Measurements from ENCODE around the gene FBXW8.

The FBXW8 gene

DNA sequence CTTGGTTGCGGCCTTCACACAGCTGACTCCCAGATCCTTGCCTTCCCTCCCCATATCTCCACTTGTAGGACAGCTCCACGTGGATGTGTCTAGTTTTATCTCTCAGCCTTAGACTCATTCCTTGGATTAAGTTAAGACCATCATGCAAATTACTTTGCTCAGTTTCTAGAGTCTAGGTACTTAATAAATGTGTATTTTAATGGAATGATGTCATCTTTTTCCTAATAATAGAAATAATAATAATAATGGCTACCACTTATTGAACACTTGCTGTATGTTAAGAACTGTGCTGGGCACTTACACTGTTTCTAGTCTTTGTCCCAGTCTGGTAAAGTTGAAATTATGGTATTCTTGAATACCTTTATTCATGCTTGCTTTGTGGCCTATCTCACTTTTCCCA lies 37.5 kb downstream of the FBXW8 start:
- no peak overlapping the region for H3K23ac ChIP-seq (ENCODE audit: low read length)
- H2AK5ac ChIP-seq (ENCODE audit: low read length) = no peak overlapping the region
- H3K4me1 ChIP-seq (ENCODE audit: control insufficient read depth, low read depth, low read length) = no peaks in the 10 kb centered on the region
- no peak overlapping the region for H3K9ac ChIP-seq (ENCODE audit: low read length)
- no peak overlapping the region for H3K4me3 ChIP-seq (ENCODE audit: low read length)
- H3K18ac ChIP-seq (ENCODE audit: low read length) = no peak overlapping the region
- H3K79me1 ChIP-seq (ENCODE audit: low read length) = peaks cover 2% of the 10 kb centered on the region
- no peak overlapping the region for H3K56ac ChIP-seq (ENCODE audit: low read length)
- no peak for DNase-seq
- no peaks in the 10 kb centered on the region for H3K27me3 ChIP-seq (ENCODE audit: insufficient read depth, low read length, poor library complexity)
- no peak overlapping the region for H4K8ac ChIP-seq (ENCODE audit: low read depth, low read length)
- H2BK5ac ChIP-seq (ENCODE audit: low read length) = no peak overlapping the region
- no peak overlapping the region for H2BK15ac ChIP-seq (replicated peaks; ENCODE audit: low read depth)
- no peak overlapping the region for H3K4me2 ChIP-seq (ENCODE audit: low read length)
- peaks cover 5% of the 10 kb centered on the region for H3K36me3 ChIP-seq (ENCODE audit: control insufficient read depth, insufficient read depth, low read length)
- H3K27ac ChIP-seq (ENCODE audit: low read depth, low read length) = no peak overlapping the region
- no peak overlapping the region for H4K5ac ChIP-seq (ENCODE audit: low read length)
- H3K4ac ChIP-seq (ENCODE audit: low read depth, low read length) = no peak overlapping the region
- H3K79me2 ChIP-seq (ENCODE audit: control insufficient read depth, insufficient read depth, low read length) = no peaks in the 10 kb centered on the region
- H2BK120ac ChIP-seq (ENCODE audit: low read depth, low read length) = no peak overlapping the region
- no CpG with 5 or more reads among the region's 2 CpGs for WGBS (ENCODE audit: extremely low coverage, insufficient coverage, low lambda C conversion rate)

DNA sequence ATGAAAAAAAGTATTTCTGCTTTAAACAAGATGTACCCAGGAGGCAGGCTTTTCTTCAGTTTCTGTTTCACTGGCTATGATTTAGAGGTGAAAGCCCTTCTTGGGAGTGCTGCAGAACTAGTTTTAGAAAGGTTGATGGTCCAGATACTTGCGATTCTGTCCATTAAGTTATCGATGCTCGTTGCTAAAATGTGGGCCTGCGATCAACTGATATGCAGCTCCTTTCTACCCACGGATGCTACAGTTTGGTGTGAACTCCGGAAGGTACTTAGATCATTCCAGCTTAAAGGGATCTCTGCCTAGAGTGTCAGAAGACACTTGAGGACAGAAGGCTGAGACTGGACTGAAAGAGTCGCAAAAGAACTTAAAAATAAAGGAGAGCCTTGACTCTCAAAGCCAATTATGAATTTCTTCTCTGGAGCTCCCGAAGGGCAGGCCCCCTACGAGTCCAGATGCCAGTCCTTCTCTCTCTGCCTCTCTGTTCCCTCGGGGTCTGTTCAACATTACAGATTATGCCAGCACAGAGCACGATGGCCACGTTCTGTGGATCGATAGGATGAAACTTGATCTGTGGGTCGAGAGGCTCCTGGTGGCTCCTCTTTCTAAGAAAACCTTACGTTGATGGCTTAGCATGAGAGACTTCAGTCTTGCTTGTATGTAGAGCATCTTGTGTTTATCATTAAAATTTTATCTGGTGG lies 40.0 kb downstream of the FBXW8 start:
- Histone ChIP-seq H3K23ac (ENCODE audit: low read length) (no peak overlapping the region), H4K8ac (ENCODE audit: low read depth, low read length) (no peak overlapping the region), H3K27me3 (ENCODE audit: insufficient read depth, low read length, poor library complexity) (no peaks in the 10 kb centered on the region), H2AK5ac (ENCODE audit: low read length) (no peak overlapping the region), H2BK120ac (ENCODE audit: low read depth, low read length) (no peak overlapping the region), H3K36me3 (ENCODE audit: control insufficient read depth, insufficient read depth, low read length) (peaks cover 3% of the 10 kb centered on the region), H3K56ac (ENCODE audit: low read length) (no peak overlapping the region), H2BK15ac (replicated peaks; ENCODE audit: low read depth) (no peak overlapping the region), H3K18ac (ENCODE audit: low read length) (no peak overlapping the region), H3K9ac (ENCODE audit: low read length) (no peak overlapping the region), H3K4me3 (ENCODE audit: low read length) (no peak overlapping the region), H3K27ac (ENCODE audit: low read depth, low read length) (no peak overlapping the region), H3K4me1 (ENCODE audit: control insufficient read depth, low read depth, low read length) (no peaks in the 10 kb centered on the region), H3K4ac (ENCODE audit: low read depth, low read length) (no peak overlapping the region), H4K5ac (ENCODE audit: low read length) (no peak overlapping the region), H2BK5ac (ENCODE audit: low read length) (no peak overlapping the region), H3K79me1 (ENCODE audit: low read length) (no peaks in the 10 kb centered on the region), H3K4me2 (ENCODE audit: low read length) (no peak overlapping the region), H3K79me2 (ENCODE audit: control insufficient read depth, insufficient read depth, low read length) (no peaks in the 10 kb centered on the region)
- no CpG with 5 or more reads among the region's 15 CpGs for WGBS (ENCODE audit: extremely low coverage, insufficient coverage, low lambda C conversion rate)
- DNase-seq = no peak

DNA sequence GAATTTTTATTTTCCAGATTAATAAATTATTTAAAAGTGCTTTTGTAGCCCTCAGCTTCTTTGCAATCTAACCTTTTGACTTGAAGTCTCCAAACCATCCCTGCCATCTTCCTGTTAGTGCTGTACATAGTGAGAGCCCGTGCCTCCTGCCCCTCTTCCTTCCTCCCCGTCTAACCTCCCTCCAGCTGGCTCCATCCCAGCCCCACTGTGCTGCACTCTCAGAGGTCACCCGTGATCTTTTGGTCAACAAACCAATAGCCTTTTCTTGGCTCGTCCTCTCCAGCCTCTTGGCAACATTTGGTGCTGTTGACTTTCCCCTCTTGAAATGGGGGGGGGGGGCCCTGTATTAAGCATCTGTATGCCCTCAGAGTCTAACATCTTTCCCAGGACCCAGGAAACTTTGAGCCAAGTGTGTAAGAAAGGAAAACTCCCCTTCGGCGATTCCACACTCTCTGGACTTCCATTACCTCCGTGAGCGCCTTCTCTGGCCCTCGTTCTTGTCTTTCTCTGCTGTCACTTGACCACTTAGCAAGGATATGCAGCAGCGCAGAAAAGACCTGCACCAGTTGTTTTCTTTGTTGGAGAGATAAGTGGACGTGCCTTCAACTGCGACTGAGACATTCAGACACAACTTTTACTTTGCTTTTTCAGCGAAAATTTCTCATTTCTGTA lies 44.1 kb downstream of the FBXW8 start:
- Histone ChIP-seq H3K4me1 (ENCODE audit: control insufficient read depth, low read depth, low read length) (no peaks in the 10 kb centered on the region), H3K18ac (ENCODE audit: low read length) (no peak overlapping the region), H3K79me2 (ENCODE audit: control insufficient read depth, insufficient read depth, low read length) (no peaks in the 10 kb centered on the region), H2BK120ac (ENCODE audit: low read depth, low read length) (no peak overlapping the region), H4K5ac (ENCODE audit: low read length) (no peak overlapping the region), H4K8ac (ENCODE audit: low read depth, low read length) (no peak overlapping the region), H3K36me3 (ENCODE audit: control insufficient read depth, insufficient read depth, low read length) (no peaks in the 10 kb centered on the region), H3K9ac (ENCODE audit: low read length) (no peak overlapping the region), H3K27me3 (ENCODE audit: insufficient read depth, low read length, poor library complexity) (no peaks in the 10 kb centered on the region), H3K4me3 (ENCODE audit: low read length) (no peak overlapping the region), H3K23ac (ENCODE audit: low read length) (no peak overlapping the region), H2BK5ac (ENCODE audit: low read length) (no peak overlapping the region), H3K4me2 (ENCODE audit: low read length) (no peak overlapping the region), H3K27ac (ENCODE audit: low read depth, low read length) (no peak overlapping the region), H2BK15ac (replicated peaks; ENCODE audit: low read depth) (no peak overlapping the region), H3K4ac (ENCODE audit: low read depth, low read length) (no peak overlapping the region), H3K56ac (ENCODE audit: low read length) (no peak overlapping the region), H3K79me1 (ENCODE audit: low read length) (no peaks in the 10 kb centered on the region), H2AK5ac (ENCODE audit: low read length) (no peak overlapping the region)
- no peak for DNase-seq
- WGBS (ENCODE audit: extremely low coverage, insufficient coverage, low lambda C conversion rate) = no CpG with 5 or more reads among the region's 13 CpGs

DNA sequence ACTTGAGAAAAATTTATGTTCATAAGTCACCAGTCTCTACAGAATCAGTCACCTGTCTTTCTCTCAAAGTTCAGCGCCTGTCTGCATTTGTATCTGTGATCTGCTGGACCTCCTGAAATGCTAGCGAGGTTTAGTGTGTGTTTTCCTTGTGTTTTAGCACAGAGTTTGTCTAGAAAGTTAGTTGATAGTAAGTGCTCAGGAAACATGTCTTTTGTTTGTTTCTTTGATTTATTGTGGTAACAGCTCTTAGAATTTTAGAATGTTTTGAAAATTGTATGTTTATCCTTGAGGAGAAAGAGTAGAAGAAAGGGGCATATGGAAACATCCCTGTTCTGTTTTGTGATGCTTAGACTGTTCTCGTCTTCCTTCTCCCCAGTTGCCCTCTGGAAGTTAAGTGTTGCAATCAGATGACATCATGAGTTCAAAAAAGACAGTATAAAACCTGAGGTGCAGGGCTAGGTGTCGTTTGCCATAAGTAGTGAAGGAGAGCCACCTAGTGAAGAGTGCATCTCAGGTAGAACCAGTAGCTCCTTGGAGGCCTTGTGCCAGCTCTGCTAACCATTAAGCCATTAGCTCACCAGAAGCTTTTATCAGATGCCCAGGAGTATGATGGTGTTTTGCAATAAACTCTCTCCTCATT lies 44.8 kb downstream of the FBXW8 start:
- Histone ChIP-seq H3K4me2 (ENCODE audit: low read length) (no peak overlapping the region), H3K4me3 (ENCODE audit: low read length) (no peak overlapping the region), H3K36me3 (ENCODE audit: control insufficient read depth, insufficient read depth, low read length) (no peaks in the 10 kb centered on the region), H3K23ac (ENCODE audit: low read length) (no peak overlapping the region), H3K27me3 (ENCODE audit: insufficient read depth, low read length, poor library complexity) (no peaks in the 10 kb centered on the region), H3K18ac (ENCODE audit: low read length) (no peak overlapping the region), H2BK15ac (replicated peaks; ENCODE audit: low read depth) (no peak overlapping the region), H4K5ac (ENCODE audit: low read length) (no peak overlapping the region), H2BK5ac (ENCODE audit: low read length) (no peak overlapping the region), H2AK5ac (ENCODE audit: low read length) (no peak overlapping the region), H3K9ac (ENCODE audit: low read length) (no peak overlapping the region), H3K4me1 (ENCODE audit: control insufficient read depth, low read depth, low read length) (no peaks in the 10 kb centered on the region), H3K56ac (ENCODE audit: low read length) (no peak overlapping the region), H3K27ac (ENCODE audit: low read depth, low read length) (no peak overlapping the region), H2BK120ac (ENCODE audit: low read depth, low read length) (no peak overlapping the region), H3K79me2 (ENCODE audit: control insufficient read depth, insufficient read depth, low read length) (no peaks in the 10 kb centered on the region), H4K8ac (ENCODE audit: low read depth, low read length) (no peak overlapping the region), H3K79me1 (ENCODE audit: low read length) (no peaks in the 10 kb centered on the region), H3K4ac (ENCODE audit: low read depth, low read length) (no peak overlapping the region)
- WGBS (ENCODE audit: extremely low coverage, insufficient coverage, low lambda C conversion rate) = no CpG with 5 or more reads among the region's 4 CpGs
- DNase-seq = peak; percentile 74

DNA sequence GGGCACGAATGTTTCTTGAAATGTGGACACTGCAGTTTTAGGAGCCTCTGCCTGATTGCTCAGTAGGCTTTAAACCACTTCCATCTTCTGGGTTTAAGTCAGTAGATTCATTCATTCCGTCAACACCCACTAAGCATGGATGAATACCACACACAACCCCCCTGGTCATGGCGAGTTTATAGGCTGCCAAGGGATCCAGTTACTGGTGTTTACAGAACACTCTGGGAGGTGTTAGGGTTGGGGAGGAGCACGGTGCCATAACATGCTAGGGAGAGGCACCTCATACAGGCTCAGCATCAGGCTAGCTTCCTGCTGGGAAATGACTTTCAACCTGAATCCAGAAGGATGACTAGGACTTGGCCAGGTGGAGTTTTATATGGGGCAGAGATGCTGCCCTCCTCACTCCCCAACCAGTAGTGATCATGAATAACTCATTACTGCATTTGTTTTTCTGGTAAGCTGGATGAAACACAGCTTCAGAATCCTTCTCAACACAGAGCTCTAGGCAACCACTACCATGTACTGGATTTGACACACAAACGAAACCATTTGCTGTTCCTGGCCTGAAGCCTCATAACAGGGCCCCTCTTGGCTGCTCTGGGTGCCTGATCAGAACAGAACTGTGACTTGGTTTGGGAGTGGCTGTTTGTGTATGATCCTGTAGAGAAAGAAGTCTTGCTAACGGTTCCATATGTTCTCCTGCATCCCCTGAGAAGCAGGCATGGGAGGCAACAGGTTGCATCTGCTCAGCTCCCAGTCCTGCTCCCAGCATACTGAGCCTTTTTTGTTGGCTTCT lies 47.9 kb downstream of the FBXW8 start:
- no peak overlapping the region for H4K5ac ChIP-seq (ENCODE audit: low read length)
- H3K18ac ChIP-seq (ENCODE audit: low read length) = no peak overlapping the region
- no peak overlapping the region for H2BK15ac ChIP-seq (replicated peaks; ENCODE audit: low read depth)
- no peak overlapping the region for H3K27ac ChIP-seq (ENCODE audit: low read depth, low read length)
- H3K23ac ChIP-seq (ENCODE audit: low read length) = no peak overlapping the region
- no peaks in the 10 kb centered on the region for H3K27me3 ChIP-seq (ENCODE audit: insufficient read depth, low read length, poor library complexity)
- no peak overlapping the region for H2AK5ac ChIP-seq (ENCODE audit: low read length)
- H3K4ac ChIP-seq (ENCODE audit: low read depth, low read length) = no peak overlapping the region
- H3K79me1 ChIP-seq (ENCODE audit: low read length) = no peaks in the 10 kb centered on the region
- DNase-seq = no peak
- H3K56ac ChIP-seq (ENCODE audit: low read length) = no peak overlapping the region
- H3K36me3 ChIP-seq (ENCODE audit: control insufficient read depth, insufficient read depth, low read length) = no peaks in the 10 kb centered on the region
- H4K8ac ChIP-seq (ENCODE audit: low read depth, low read length) = no peak overlapping the region
- no peak overlapping the region for H3K4me3 ChIP-seq (ENCODE audit: low read length)
- WGBS (ENCODE audit: extremely low coverage, insufficient coverage, low lambda C conversion rate) = no CpG with 5 or more reads among the region's 6 CpGs
- no peaks in the 10 kb centered on the region for H3K4me1 ChIP-seq (ENCODE audit: control insufficient read depth, low read depth, low read length)
- H3K79me2 ChIP-seq (ENCODE audit: control insufficient read depth, insufficient read depth, low read length) = no peaks in the 10 kb centered on the region
- H2BK5ac ChIP-seq (ENCODE audit: low read length) = no peak overlapping the region
- H3K9ac ChIP-seq (ENCODE audit: low read length) = no peak overlapping the region
- no peak overlapping the region for H2BK120ac ChIP-seq (ENCODE audit: low read depth, low read length)
- H3K4me2 ChIP-seq (ENCODE audit: low read length) = no peak overlapping the region
